Lower leg skin (tissue), 4 donors: ENCODE results near the gene C19orf44. TPM values are rescaled to one million over a fixed set of nuclear protein-coding genes. Genes with fewer than 3 reads are reported as not detected.
"Not testable (repeated sequence)": the region's sequence is repeated elsewhere in the genome, so short reads cannot be mapped to it uniquely, and the experiment has no call there.

ENCODE experiments used
- DNase-seq, 2 donors: peaks; one replicate each; pipeline ENCODE4 v3.0.0-alpha.2; 2019; ENCODE audit warnings: low spot score in 2 of 2
- H3K4me3 ChIP-seq: fragments of 200-600 bp; sonication (generic); 2 replicates; pipeline ENCODE4 v1.5.1; 2017; ENCODE audit warnings: mild to moderate bottlenecking, low read depth; ENCODE audit not compliant: poor library complexity, severe bottlenecking
- CTCF ChIP-seq, 3 donors: fragments of 450-650 bp; IDR thresholded peaks; one replicate each; pipeline ENCODE4 v1.5.1; 2016; ENCODE audit warnings: antibody characterized with exemption in 3 of 3, mild to moderate bottlenecking in 3 of 3, moderate library complexity in 2 of 3
- POLR2A ChIP-seq, 2 donors: fragments of 450-650 bp; IDR thresholded peaks; one replicate each; pipeline ENCODE4 v1.6.1; 2016 to 2017; ENCODE audit warnings: antibody characterized with exemption in 2 of 2, mild to moderate bottlenecking in 1 of 2, moderate library complexity in 1 of 2
- whole genome bisulfite sequencing, 2 donors: methylation state at CpG; one replicate each; pipeline ENCODE4 v1.1.5; 2018; 5-methylcytosine and 5-hydroxymethylcytosine counted together
- intact Hi-C: fragments of 100-400 bp; cut with DNase I; formaldehyde crosslinking; loops from one replicate; pipeline ENCODE4 v1.15.0; 2023; ENCODE audit warnings: low total_unique reads
- total RNA-seq, 4 donors: library from RNA; depleted of rRNA; stranded (reverse); fragments of >200 nt; gene quantifications; one replicate each; pipeline ENCODE4 v1.1.0, GENCODE V29; 2016

The C19orf44 gene
- total RNA-seq: 1 to 10 TPM; 3.7 to 5.0 (median 4.8) TPM

GRCh38 chr19:16495982-16496612 lies at the start of gene C19orf44, which contains the start of gene CALR3:
Gene C19orf44, plus strand, starts transcription at chr19:16496394. Its CDS starts 4,399 bp downstream, at chr19:16500793.
Gene CALR3, minus strand, starts transcription at chr19:16496167. Its CDS starts 38 bp downstream, at chr19:16496129.
- TF ChIP-seq CTCF (IDR thresholded peaks at IDR 0.05) (no peak), POLR2A (IDR thresholded peaks at IDR 0.05) (no peak)
- H3K4me3 ChIP-seq: peak within 1 kb of the TSS; percentile 61
- intact Hi-C loops: no loop called here
- DNase-seq: peak; percentile 98 to 100
- 1% methylated on average over 35 to 41 of the region's 52 CpGs for WGBS, 2 donors

- no peak overlapping the region for H3K4me3 ChIP-seq
- WGBS, 2 donors: 26 to 39% methylated on average over 9 of the region's 9 CpGs
- TF ChIP-seq CTCF (IDR thresholded peaks at IDR 0.05): no peak
- TF ChIP-seq POLR2A (IDR thresholded peaks at IDR 0.05): no peak
- intact Hi-C loops: no loop called here
- DNase-seq: peak; percentile 75 to 95
These were observed 49.3 kb upstream of the C19orf44 start for GRCh38 chr19:16446724-16447368.

GRCh38 chr19:16448872-16449271 lies 47.3 kb upstream of the C19orf44 start:
- DNase-seq, H3K4me3 ChIP-seq, intact Hi-C loops: not testable (repeated sequence)
- WGBS, 2 donors: 95 to 98% methylated on average over 3 of the region's 3 CpGs

- intact Hi-C loops: no loop called here
These were observed 46.7 kb upstream of the C19orf44 start for GRCh38 chr19:16449330-16449961.

GRCh38 chr19:16452325-16452724 lies 43.9 kb upstream of the C19orf44 start:
- intact Hi-C loops: no loop called here
- TF ChIP-seq CTCF (IDR thresholded peaks at IDR 0.05) (no peak), POLR2A (IDR thresholded peaks at IDR 0.05) (no peak)
- no peak overlapping the region for H3K4me3 ChIP-seq
- WGBS, 2 donors: 80 to 84% methylated on average over 8 of the region's 8 CpGs
- DNase-seq: no peak

More at GRCh38 chr19:16449330-16449961, 46.7 kb upstream of the C19orf44 start:
- no peak for DNase-seq
- no peak overlapping the region for H3K4me3 ChIP-seq
- WGBS, 2 donors: 74 to 76% methylated on average over 6 of the region's 6 CpGs
- TF ChIP-seq CTCF (IDR thresholded peaks at IDR 0.05) (no peak), POLR2A (IDR thresholded peaks at IDR 0.05) (no peak)

- TF ChIP-seq POLR2A (IDR thresholded peaks at IDR 0.05): no peak
- TF ChIP-seq CTCF (IDR thresholded peaks at IDR 0.05): no peak
- 80 to 82% methylated on average over 10 of the region's 10 CpGs for WGBS, 2 donors
- no peak overlapping the region for H3K4me3 ChIP-seq
- intact Hi-C loops: no loop called here
- DNase-seq: no peak
These were observed 41.8 kb upstream of the C19orf44 start for GRCh38 chr19:16454351-16454918.
